Activated CD4-positive, alpha-beta memory T cell treated with anti-CD3 and anti-CD28 coated beads for 36 hours (primary cell): ENCODE results near the gene DENND1C. TPM values are rescaled to one million over a fixed set of nuclear protein-coding genes. Genes with fewer than 3 reads are reported as not detected.

ENCODE experiments used
- CTCF ChIA-PET: fragments of 350-600 bp; sonication (Branson Sonifier 250); formaldehyde crosslinking; loops from one replicate; lab custom pipeline; 2021; ENCODE audit warnings: antibody characterized with exemption, inconsistent platforms; lab: Charles Lee
- POLR2A ChIA-PET: fragments of 350-600 bp; sonication (Branson Sonifier 250); formaldehyde crosslinking; loops from one replicate; lab custom pipeline; 2021; ENCODE audit warnings: antibody characterized with exemption; lab: Charles Lee
- DNase-seq: peaks from one replicate; pipeline ENCODE4 v3.0.0-alpha.2; 2020
- H3K27ac Mint-ChIP-seq: one replicate; pipeline ENCODE4 v1.8.0; 2021; ENCODE audit warnings: mixed read lengths
- H3K27me3 Mint-ChIP-seq: one replicate; pipeline ENCODE4 v1.8.0; 2021; ENCODE audit warnings: mixed read lengths
- H3K36me3 Mint-ChIP-seq: one replicate; pipeline ENCODE4 v1.8.0; 2021; ENCODE audit warnings: mixed read lengths
- H3K4me1 Mint-ChIP-seq: one replicate; pipeline ENCODE4 v1.8.0; 2021; ENCODE audit warnings: low read depth, mixed read lengths
- H3K4me3 Mint-ChIP-seq: one replicate; pipeline ENCODE4 v1.8.0; 2021; ENCODE audit warnings: mild to moderate bottlenecking, mixed read lengths
- H3K9me3 Mint-ChIP-seq: one replicate; pipeline ENCODE4 v1.8.0; 2021; ENCODE audit warnings: mixed read lengths
- intact Hi-C: fragments of 100-400 bp; cut with micrococcal nuclease; formaldehyde crosslinking; loops from one replicate; pipeline ENCODE4 v1.15.1; 2023
- total RNA-seq, 2 experiments: library from RNA; stranded (reverse); gene quantifications; one replicate each; pipeline ENCODE4 v1.2.3, GENCODE V29; 2021

Gene DENND1C
- total RNA-seq, 2 experiments from 2014 or later: 62.1 to 69.3 TPM

- Mint-ChIP-seq H3K4me1 (peaks cover 36% of the 10 kb centered on the region), H3K27ac (peak overlapping the region; percentile 92), H3K27me3 (no peaks in the 10 kb centered on the region), H3K4me3 (peak overlapping the region; percentile 75), H3K9me3 (peaks cover 3% of the 10 kb centered on the region), H3K36me3 (peaks cover 27% of the 10 kb centered on the region)
- POLR2A ChIA-PET: interaction anchor here (0.6 to 2.7 kb wide), 10 partner anchors 13 to 439 kb away, joined by 3 to 15 read pairs (median 4); partner anchors contain the start of genes ALKBH7, CLPP, DENND1C and GTF2F1
- peak; percentile 100 for DNase-seq
- intact Hi-C loops: loop anchor here (1.0 to 2.0 kb wide), 9 partner anchors 32 to 521 kb away; partner anchors contain the start of genes CLPP, DENND1C, GTF2F1 and SH2D3A
- CTCF ChIA-PET: interaction anchor here (0.9 to 1.7 kb wide), 7 partner anchors 13 to 439 kb away, joined by 3 to 5 read pairs (median 3); partner anchors contain the start of gene CLPP
Measured at GRCh38 chr19:6424939-6425731, 56.5 kb downstream of the DENND1C start.

GRCh38 chr19:6424195-6424938 is 57.2 kb downstream of the DENND1C start, which contains the start of gene KHSRP:
Gene KHSRP (minus strand): TSS chr19:6424811. CDS start chr19:6424701, 110 bp downstream.
- ChIA-PET CTCF (interaction anchor here (0.9 to 1.7 kb wide), 6 partner anchors 12 to 440 kb away, joined by 3 to 5 read pairs (median 3); partner anchors contain the start of gene CLPP), POLR2A (interaction anchor here (0.9 to 2.7 kb wide), 9 partner anchors 12 to 440 kb away, joined by 3 to 15 read pairs (median 4); partner anchors contain the start of genes ALKBH7, CLPP, DENND1C and GTF2F1)
- Mint-ChIP-seq H3K4me3 (peak within 1 kb of the TSS; percentile 89), H3K9me3 (peaks cover 3% of the 10 kb centered on the region), H3K36me3 (peaks cover 34% of the 10 kb centered on the region), H3K27me3 (no peaks in the 10 kb centered on the region), H3K4me1 (peaks cover 36% of the 10 kb centered on the region), H3K27ac (peak within 1 kb of the TSS; percentile 92)
- DNase-seq: peak; percentile 34
- intact Hi-C loops: loop anchor here (2.0 kb wide), 1 partner anchor 56 kb away; the partner anchor contains the start of gene DENND1C

GRCh38 chr19:6423499-6424194 is 57.9 kb downstream of the DENND1C start:
- Mint-ChIP-seq H3K4me3 (peak overlapping the region; percentile 89), H3K4me1 (peaks cover 36% of the 10 kb centered on the region), H3K36me3 (peaks cover 41% of the 10 kb centered on the region), H3K27me3 (no peaks in the 10 kb centered on the region), H3K9me3 (peaks cover 3% of the 10 kb centered on the region), H3K27ac (peak overlapping the region; percentile 82)
- intact Hi-C loops: loop anchor here (2.0 kb wide), 1 partner anchor 57 kb away; the partner anchor contains the start of gene DENND1C
- peak; percentile 60 for DNase-seq
- ChIA-PET POLR2A (interaction anchor here (0.6 to 2.7 kb wide), 2 partner anchors 51 to 799 kb away, joined by 3 to 15 read pairs; partner anchors contain the start of gene ALKBH7), CTCF (interaction anchor here (1.5 kb wide), 1 partner anchor 11 kb away, joined by 3 read pairs; no protein-coding TSS in a partner anchor)

GRCh38 chr19:6421075-6422014 is 60.2 kb downstream of the DENND1C start:
- no peak for DNase-seq
- no peak overlapping the region for H3K27ac Mint-ChIP-seq

GRCh38 chr19:6418562-6418932 is 63.0 kb downstream of the DENND1C start:
- peaks cover 70% of the 10 kb centered on the region for H3K36me3 Mint-ChIP-seq
- intact Hi-C loops: no loop called here
- no peak for DNase-seq
- CTCF ChIA-PET: no interaction called here
- no peaks in the 10 kb centered on the region for H3K27me3 Mint-ChIP-seq
- H3K27ac Mint-ChIP-seq: no peak overlapping the region
- POLR2A ChIA-PET: no interaction called here
- H3K4me1 Mint-ChIP-seq: peaks cover 26% of the 10 kb centered on the region
- no peak overlapping the region for H3K4me3 Mint-ChIP-seq
- H3K9me3 Mint-ChIP-seq: no peaks in the 10 kb centered on the region

More at GRCh38 chr19:6421075-6422014, 60.2 kb downstream of the DENND1C start:
- ChIA-PET CTCF (interaction anchor here (0.5 kb wide), 1 partner anchor 25 kb away, joined by 3 read pairs; no protein-coding TSS in a partner anchor), POLR2A (interaction anchor here (0.9 to 1.1 kb wide), 2 partner anchors 28 to 49 kb away, joined by 3 read pairs; partner anchors contain the start of gene GTF2F1)
- intact Hi-C loops: no loop called here
- Mint-ChIP-seq H3K27me3 (no peaks in the 10 kb centered on the region), H3K4me3 (no peak overlapping the region), H3K9me3 (peaks cover 3% of the 10 kb centered on the region), H3K4me1 (peaks cover 36% of the 10 kb centered on the region), H3K36me3 (peaks cover 55% of the 10 kb centered on the region)

- no peak for DNase-seq
- Mint-ChIP-seq H3K27me3 (no peaks in the 10 kb centered on the region), H3K4me1 (peaks cover 20% of the 10 kb centered on the region), H3K4me3 (no peak overlapping the region), H3K9me3 (no peaks in the 10 kb centered on the region), H3K36me3 (peaks cover 65% of the 10 kb centered on the region), H3K27ac (no peak overlapping the region)
- CTCF ChIA-PET: no interaction called here
- POLR2A ChIA-PET: no interaction called here
- intact Hi-C loops: no loop called here
Measured at GRCh38 chr19:6417713-6418561, 63.6 kb downstream of the DENND1C start.

Other genes starting within 250 kb of the DENND1C start
- gene MLLT1, start 201.8 kb downstream of the DENND1C start, total RNA-seq: 10 to 100 TPM; 35.7 to 37.9 TPM
- under 1 TPM in 1 of 2 experiments, not detected in 1; 0.14 TPM for gene ACER1, start 148.2 kb downstream of the DENND1C start, total RNA-seq
- 100 to 1,000 TPM; 171 to 177 TPM for gene CLPP, start 120.3 kb downstream of the DENND1C start, total RNA-seq
- 10 to 100 TPM; 57.6 to 58.5 TPM for gene ALKBH7, start 109.0 kb downstream of the DENND1C start, total RNA-seq
- gene PSPN, start 105.9 kb downstream of the DENND1C start, total RNA-seq: 1 to 10 TPM; 1.6 to 2.0 TPM
- 10 to 100 TPM; 67.0 to 70.9 TPM for gene GTF2F1, start 88.6 kb downstream of the DENND1C start, total RNA-seq
- 100 to 1,000 TPM; 296 to 305 TPM for gene KHSRP, start 57.0 kb downstream of the DENND1C start, total RNA-seq
- not detected for gene SLC25A41, start 48.0 kb downstream of the DENND1C start, total RNA-seq
- 10 to 100 TPM; 28.6 to 29.6 TPM for gene SLC25A23, start 22.0 kb downstream of the DENND1C start, total RNA-seq
- 1 to 10 TPM; 1.6 to 2.4 TPM for gene CRB3, start 17.5 kb downstream of the DENND1C start, total RNA-seq
- 10 to 100 TPM in 1 of 2 experiments, 1 to 10 TPM in 1; 8.3 to 11.2 TPM for gene TUBB4A, start 20.5 kb upstream of the DENND1C start, total RNA-seq
- gene TNFSF9, start 49.2 kb upstream of the DENND1C start, total RNA-seq: 1 to 10 TPM; 1.2 to 1.4 TPM
- 10 to 100 TPM in 1 of 2 experiments, 1 to 10 TPM in 1; 8.4 to 10.7 TPM for gene CD70, start 109.4 kb upstream of the DENND1C start, total RNA-seq
- 10 to 100 TPM; 36.5 to 38.6 TPM for gene TNFSF14, start 188.4 kb upstream of the DENND1C start, total RNA-seq
- 1 to 10 TPM; 1.2 to 2.4 TPM for gene C3, start 238.9 kb upstream of the DENND1C start, total RNA-seq